Bone marrow (tissue), 2 donors: Measurements from ENCODE around the gene CRELD2.

Source experiments
- DNase-seq, 2 donors: peaks; one replicate each; lab custom pipeline; 2025; lab: John Stamatoyannopoulos, UW

Gene CRELD2, protein sequence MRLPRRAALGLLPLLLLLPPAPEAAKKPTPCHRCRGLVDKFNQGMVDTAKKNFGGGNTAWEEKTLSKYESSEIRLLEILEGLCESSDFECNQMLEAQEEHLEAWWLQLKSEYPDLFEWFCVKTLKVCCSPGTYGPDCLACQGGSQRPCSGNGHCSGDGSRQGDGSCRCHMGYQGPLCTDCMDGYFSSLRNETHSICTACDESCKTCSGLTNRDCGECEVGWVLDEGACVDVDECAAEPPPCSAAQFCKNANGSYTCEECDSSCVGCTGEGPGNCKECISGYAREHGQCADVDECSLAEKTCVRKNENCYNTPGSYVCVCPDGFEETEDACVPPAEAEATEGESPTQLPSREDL

DNA sequence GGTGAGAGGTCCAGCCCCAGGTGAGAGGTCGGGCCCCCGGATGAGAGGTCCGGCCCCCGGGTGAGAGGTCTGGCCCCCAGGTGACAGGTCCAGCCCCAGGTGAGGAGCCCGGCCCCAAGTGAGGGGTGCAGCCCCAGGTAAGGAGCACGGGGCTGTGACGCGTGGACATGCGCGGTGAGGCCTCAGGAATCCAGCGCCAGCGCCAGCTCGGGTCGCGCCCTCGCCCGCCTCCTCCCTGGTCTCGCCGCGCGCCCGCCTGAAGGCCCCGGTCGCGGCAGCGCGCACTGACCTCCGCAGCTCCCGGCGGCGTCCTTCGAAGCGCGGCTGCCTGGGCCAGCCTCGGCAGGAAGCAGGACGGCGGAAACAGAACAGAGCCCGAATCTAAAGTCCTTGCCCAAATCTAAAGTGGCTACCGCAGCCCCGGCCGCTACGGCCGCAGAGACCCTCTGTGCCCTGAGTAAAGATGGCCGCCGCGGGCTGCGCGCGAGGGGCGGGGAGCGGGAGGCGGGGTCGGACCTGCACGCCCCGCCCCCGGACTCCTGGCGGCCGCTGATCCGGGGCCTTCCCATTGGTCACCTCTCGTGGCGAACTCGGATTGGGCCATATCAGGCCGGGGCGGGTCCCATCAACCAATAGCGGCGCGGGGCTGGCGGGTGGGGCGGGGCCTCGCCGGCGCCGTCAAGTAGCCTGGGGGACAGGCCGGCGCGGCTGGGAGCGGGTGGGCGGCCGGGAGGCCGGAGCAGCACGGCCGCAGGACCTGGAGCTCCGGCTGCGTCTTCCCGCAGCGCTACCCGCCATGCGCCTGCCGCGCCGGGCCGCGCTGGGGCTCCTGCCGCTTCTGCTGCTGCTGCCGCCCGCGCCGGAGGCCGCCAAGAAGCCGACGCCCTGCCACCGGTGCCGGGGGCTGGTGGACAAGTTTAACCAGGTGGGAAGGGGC is at the start of gene CRELD2, which contains the start of gene ALG12:
TSS of gene CRELD2 (plus strand) at position 661 of the 937 bp plus-strand sequence. CDS start at position 797, 136 bp downstream.
TSS of gene ALG12 (minus strand) at position 465 of the 937 bp plus-strand sequence. CDS start 4,673 bp downstream, outside the sequence.
- peak; percentile 81 to 84 for DNase-seq

DNA sequence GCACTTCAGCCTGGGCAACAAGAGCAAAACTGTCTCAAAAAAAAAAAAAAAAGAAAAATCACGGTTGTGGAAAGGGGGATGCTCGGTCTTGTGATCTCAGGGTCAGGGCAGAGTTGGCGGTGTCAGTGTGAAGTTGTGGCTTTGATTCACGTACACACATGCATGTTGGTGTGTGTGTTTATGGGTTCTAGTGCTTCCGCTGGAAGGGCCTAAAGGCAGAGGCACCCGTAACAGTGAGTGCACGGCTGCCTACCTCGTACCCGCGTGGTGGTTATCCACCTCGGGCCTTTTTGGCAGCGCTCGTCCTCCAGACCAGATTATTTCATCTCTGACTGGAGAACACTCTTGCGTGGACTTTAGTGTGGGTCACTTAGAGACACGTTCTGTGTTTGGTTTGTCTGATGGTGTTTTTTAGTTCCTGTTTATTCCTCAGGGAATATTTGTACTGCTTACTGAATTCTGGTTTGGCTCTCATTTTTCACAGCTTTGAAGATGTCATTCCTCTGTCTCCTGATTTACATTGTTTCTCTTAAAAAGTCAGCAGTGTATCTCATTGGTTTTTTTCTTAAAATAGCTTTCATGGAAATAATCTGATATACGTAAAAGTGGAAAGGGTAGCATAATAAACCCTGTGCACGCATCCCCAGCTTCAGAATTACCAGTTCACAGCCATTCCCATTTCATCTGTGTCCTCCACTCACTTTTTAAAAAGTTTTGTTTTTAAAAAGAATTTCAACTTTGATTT is 49.2 kb upstream of the CRELD2 start:
- no peak for DNase-seq

DNA sequence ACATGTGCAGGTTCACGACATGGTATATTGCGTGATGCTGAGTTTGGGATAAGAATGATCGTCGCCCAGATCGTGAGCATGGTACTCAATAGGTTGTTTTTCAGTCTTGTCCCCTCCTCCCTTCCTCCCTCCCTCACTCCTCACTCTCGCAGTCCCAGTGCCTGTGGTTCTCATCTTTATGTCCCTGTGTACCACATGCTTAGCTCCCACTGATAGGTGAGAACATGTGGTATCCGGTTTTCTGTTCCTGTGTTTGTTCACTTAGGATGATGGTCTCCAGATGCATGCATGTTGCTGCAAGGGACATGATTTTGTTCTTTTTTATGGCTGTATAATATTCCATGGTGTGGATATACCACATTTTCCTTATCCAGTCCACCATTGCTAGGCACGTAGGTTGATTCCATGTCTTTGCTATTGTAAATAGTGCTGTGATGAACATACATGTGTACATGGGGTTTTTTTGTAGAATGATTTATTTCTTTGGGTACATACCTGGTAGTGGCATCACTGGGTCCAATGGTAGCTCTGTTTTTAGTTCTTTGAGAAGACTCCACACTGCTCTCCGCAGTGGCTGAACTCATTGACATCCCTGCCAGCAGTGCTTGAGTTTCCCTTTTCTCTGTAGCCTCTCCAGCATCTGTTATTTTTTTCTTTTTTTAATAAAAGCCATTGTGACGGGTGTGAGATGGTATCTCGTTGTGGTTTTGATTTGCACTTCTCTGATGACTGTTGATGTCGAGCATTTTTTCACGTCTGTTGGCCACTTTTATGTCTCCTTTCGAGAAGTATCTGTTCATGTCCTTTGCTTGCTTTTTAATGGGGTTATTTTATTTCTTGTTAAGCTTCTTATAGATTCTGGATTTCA is 48.4 kb upstream of the CRELD2 start:
- no peak for DNase-seq

DNA sequence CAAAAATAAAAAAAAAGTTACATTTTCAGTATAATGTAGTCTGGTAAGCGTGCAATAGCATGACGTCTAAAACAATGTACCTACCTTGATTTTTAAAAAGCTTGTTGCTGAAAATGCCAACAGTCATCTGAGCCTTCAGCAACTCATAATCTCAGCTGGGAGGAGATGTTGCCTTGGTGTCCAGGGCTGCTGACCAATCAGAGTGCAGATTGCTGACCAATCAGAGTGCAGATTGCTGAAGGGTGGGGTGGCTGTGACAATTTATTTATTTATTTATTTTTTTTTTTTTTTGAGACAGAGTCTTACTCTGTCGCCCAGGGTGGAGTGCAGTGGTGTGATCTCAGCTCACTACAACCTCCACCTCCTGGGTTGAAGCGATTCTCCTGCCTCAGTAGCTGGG is 47.0 kb upstream of the CRELD2 start:
- DNase-seq: no peak

DNA sequence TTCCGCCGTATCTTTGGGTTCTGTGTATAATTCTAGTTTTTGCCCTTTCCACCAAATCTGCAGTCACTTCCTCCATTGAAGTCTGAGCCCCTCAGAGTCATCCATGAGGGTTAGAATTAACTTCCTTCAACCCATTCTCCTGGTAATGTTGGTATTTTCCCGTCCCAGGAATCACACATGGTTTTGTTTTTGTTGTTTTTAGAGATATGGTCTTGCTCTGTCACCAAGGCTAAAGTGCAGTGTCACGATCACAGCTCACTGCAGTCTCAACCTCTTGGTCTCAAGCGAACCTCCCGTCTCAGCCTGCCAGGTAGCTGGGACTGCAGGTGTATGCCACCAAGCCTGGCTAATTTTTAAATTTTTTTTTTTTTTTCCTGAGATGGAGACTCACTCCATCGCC is 46.1 kb upstream of the CRELD2 start:
- DNase-seq: no peak

DNA sequence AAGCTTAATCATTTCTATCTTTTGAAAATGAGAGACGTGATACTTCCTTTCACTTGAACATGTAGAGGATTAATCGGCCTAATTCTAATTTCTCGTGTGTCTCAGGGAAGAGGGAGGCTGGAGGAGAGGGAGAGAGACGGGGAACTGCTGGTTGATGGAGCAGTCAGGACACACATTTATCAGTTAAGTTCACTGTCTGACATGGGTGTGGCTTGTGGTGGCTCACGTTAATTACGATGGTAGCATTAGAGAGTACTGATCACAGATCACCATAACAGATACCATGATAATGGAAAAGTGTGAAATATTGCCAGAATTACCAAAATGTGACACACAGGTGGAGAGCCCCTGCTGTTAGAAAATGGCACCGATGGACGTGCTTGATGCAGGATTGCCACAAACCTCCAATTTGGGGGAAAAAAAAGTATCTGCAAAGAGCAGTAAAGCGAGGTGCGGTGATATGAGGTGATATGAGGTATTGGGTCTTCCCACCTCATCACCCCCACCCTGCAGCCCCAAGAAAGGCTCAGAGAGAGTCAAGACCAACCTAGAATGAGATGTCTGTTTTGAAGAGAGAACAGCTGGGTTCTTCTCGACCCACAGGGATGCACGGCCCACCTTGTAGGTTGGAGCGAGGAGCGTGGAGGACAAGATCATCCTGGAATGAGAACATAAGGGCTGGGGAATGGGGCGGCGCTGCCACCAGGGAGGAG is 45.0 kb upstream of the CRELD2 start:
- DNase-seq: no peak

DNA sequence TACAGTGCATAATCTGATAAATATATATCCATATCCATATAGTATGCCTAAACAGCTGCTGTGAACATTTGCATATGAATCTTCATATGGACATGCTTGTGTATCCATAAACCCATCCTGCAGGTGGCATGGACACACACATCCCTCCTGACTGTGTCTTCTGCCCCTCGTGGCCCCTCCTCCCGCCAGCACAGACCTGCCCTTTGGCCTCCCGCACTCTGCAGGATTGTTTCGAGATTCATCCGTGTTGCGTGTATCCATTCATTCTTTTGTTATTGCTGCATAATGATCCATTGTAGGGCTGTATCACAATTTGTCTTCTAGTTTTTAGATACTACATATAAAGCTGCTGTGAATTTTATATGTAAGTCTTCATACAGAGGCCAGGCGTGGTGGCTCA is 40.8 kb upstream of the CRELD2 start:
- no peak for DNase-seq

DNA sequence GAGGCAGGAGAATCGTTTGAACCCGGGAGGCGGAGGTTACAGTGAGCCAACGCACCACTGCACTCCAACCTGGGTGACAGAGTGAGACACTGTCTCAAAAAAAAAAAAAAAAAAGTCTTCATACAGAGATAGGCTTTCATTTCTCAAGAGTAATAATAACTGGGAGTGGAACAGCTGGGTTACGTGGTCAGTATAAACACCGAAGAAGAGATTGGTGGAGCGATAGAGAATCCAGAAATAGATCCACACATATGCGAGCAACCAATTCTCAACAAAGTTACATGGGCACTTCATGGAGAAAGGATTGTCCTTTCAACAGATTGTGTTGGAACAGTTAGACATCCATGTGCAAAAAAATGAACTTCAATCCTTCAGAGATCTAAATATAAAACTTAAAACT is 40.2 kb upstream of the CRELD2 start:
- DNase-seq: no peak

DNA sequence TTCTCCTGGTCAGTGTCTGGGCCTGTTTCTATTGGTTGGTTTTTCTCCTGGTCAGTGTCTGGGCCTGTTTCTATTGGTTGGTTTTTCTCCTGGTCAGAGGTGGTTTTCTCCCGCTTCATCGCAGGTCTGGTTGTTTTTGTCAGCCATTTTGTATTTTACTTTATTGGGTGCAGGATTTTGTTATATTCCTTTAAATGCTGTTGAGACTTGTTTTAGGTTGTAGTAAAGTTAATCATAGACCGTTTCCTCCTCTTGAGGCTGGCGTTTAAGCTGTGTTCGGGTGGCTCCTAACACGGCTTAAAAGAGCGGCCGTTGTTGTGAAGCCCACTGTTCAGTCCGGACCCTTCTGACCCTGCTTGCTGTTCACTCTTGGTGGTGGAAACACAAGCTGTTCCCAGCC is 38.6 kb upstream of the CRELD2 start:
- DNase-seq: no peak

DNA sequence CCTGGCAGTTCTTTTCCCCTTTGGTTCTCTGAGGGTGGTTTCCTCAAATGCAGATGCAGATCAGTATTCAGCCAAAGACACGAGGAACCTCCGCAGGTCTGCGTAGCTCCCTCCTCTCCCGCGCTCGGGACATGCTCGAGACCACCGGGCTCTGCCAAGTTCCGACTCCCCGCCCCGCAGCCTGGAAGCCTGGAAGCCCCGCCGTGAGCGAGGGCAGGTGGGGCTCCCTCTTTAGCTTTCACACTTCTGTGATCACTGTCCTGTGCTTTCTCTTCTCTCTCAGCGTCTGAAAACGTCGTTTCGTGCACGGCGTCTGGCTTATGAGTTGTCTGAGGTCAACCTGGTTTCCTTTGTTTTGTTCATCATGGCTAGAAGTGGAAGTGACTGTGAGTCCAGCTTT is 38.2 kb upstream of the CRELD2 start:
- no peak for DNase-seq

DNA sequence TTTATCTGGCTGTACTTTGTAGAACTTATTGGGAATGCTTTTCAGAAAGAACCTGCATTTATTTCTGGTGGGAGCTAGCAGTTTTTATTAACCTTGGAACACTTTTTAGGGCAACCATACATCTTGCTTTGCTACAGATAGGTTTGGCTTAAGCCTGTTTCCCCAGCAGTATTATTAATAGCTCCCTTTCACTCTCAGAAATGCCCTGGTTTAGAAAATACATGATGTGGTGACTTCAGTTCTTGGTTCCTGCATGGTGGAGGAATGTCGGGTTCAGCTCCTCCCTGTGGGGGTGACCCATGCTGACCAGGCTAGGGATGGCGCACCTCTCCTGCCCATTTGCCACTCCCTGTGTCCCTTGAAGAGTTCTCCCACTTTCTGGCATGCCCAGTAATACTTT is 36.6 kb upstream of the CRELD2 start:
- DNase-seq: no peak

DNA sequence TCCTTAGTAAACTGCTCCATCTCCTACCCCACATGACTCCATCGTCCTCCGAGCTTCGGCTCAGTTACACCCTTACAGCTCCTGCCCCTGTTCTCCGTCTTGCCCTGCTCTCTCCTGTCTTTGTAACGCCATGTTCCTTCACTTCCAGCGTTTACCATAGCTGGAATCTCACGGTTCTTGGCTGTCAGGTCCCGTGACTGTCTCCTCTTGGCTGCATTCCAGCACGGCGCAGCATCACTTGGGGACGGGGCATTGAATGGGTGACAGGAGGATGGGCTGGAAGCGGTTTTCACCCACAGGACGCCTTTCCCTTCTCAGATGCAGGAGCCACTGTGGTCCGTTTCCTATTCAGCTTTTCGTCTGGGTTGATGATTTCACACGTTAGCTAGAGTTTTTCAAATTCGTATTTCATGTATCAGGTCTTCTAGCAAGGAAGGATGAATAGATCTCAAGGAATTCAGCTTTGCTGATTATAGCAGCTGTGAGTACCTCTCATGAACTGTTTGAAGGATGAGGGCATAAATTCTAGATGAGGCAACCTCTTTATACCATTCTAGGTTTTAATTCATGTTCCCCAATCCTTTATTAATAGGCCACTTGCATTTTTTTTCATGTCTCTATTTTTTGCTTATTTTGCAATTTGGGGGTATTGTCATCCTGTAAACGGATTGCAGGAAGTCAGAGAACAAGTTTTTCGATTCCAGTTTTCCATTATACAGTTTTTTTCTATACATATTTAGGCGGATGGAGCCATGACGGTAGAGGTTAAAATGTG is 35.7 kb upstream of the CRELD2 start:
- no peak for DNase-seq

DNA sequence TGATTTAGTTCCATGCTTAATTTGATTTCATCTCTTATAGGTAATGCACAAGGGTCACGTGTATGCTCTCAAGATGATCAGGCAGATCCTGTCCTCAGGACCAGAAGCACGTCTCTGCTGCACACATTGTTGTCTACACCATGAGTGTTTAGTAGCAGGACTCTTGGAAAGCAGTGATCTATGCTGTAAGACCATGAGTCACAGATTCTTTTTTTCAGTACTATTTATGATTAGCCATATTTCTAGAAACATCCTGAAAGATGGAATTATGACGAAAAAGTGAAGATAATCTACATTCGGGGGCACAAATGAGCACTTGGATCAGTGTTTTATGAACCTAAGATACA is 35.2 kb upstream of the CRELD2 start:
- DNase-seq: no peak

DNA sequence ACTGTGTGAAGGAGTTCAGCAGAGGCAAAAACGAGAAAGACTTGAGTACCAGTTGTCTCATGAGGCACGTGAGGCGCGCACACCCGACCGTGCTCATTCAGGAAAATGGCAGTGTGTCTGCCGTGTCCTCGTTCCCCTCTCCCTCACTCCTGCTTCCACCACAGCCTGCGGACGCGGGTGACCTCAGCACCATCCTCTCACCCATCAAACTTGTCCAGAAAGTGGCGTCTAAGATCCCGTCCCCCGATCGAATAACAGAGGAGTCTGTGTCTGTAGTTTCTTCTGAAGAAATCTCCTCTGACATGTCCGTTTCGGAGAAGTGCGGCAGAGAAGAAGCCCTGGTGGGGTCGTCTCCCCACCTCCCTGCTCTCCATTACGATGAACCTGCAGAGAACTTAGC is 34.4 kb upstream of the CRELD2 start:
- DNase-seq: no peak

DNA sequence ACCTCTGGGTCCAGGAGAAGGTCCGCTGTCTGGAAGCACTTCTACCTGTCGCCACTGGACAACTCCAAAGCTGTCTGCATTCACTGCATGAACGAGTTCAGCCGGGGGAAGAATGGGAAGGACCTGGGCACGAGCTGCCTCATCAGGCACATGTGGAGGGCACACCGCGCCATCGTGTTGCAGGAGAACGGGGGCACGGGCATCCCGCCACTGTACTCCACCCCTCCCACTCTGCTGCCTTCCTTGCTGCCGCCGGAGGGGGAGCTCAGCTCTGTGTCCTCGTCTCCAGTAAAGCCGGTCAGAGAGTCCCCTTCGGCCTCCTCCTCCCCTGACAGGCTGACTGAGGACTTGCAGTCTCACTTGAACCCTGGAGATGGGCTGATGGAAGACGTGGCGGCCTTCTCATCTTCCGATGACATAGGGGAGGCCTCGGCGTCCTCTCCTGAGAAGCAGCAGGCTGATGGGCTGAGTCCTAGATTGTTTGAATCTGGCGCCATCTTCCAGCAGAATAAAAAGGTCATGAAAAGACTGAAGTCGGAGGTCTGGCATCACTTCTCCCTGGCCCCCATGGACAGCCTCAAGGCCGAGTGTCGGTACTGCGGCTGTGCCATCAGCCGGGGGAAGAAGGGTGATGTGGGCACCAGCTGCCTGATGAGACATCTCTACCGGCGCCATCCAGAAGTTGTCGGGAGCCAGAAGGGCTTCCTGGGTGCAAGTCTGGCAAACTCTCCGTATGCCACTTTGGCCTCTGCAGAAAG is 33.8 kb upstream of the CRELD2 start:
- no peak for DNase-seq

DNA sequence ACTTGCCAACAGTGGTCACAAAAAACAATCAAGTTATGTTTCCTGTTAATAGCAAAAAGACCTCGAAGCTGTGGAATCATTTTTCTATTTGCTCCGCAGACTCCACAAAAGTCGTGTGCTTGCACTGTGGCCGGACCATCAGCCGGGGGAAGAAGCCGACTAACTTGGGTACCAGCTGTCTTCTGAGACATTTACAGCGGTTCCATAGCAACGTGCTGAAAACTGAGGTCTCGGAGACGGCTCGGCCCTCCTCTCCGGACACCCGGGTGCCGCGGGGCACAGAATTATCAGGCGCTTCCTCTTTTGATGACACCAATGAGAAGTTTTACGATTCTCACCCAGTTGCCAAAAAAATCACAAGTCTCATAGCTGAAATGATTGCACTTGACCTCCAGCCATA is 33.2 kb upstream of the CRELD2 start:
- no peak for DNase-seq

DNA sequence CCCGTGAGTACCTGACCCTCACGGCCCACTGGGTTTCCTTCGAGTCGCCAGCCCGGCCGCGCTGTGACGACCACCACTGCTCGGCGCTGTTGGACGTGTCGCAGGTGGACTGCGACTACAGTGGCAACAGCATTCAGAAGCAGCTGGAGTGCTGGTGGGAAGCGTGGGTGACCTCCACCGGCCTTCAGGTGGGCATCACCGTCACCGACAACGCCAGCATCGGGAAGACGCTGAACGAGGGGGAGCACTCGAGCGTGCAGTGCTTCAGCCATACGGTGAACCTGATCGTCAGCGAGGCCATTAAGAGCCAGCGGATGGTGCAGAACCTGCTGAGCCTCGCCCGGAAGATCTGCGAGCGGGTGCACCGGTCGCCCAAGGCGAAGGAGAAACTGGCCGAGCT is 32.6 kb upstream of the CRELD2 start:
- DNase-seq: no peak

DNA sequence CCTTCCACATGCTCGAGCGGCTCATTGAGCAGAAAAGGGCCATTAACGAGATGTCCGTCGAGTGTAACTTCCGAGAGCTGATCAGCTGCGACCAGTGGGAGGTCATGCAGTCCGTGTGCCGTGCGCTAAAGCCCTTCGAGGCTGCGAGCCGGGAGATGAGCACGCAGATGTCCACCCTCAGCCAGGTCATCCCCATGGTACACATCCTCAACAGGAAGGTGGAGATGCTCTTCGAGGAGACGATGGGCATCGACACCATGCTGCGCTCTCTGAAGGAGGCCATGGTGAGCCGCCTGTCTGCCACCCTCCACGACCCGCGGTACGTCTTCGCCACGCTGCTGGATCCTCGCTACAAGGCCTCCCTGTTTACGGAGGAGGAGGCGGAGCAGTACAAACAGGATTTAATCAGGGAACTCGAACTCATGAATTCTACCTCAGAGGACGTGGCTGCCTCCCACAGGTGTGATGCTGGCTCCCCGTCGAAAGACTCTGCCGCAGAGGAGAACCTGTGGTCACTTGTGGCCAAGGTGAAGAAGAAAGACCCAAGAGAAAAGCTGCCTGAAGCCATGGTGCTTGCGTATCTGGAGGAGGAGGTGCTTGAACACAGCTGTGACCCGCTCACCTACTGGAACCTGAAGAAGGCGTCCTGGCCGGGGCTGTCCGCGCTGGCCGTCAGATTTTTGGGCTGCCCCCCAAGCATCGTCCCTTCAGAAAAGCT is 31.9 kb upstream of the CRELD2 start:
- no peak for DNase-seq

DNA sequence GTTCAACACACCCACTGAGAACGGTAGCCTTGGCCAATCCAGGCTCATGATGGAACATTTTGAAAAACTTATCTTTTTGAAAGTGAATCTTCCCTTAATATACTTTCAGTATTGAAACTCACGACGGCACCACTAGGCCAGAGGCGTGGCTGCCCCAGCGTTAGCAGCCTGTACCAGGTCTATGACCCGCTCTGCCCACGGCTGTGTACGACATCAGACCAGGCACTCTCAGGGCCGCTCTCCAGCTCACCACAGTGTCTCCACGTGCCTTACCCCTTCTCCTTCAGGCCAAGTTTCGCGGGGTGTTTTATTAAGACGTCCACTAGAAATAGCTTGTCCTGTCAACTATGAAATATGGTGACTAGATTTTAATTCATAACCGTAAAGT is 31.4 kb upstream of the CRELD2 start:
- DNase-seq: no peak
